NT2/D1 (cell line): ENCODE results near the gene SCMH1.
"Not testable (repeated sequence)": the region's sequence is repeated elsewhere in the genome, so short reads cannot be mapped to it uniquely, and the experiment has no call there.

Source experiments
- DNase-seq: peaks from one replicate; pipeline ENCODE4 v3.0.0-alpha.2; 2011; ENCODE audit warnings: low read depth, low spot score
- H3K27me3 ChIP-seq: 2 replicates; pipeline ENCODE4 v1.6.0; 2011; ENCODE audit warnings: mild to moderate bottlenecking; ENCODE audit not compliant: insufficient read length, insufficient read depth
- H3K36me3 ChIP-seq: 2 replicates; pipeline ENCODE4 v1.6.1; 2011; ENCODE audit warnings: mild to moderate bottlenecking, low read length, mixed read lengths; ENCODE audit not compliant: insufficient read depth, insufficient read length
- H3K4me1 ChIP-seq: 2 replicates; pipeline ENCODE4 v1.5.1; 2011; ENCODE audit not compliant: insufficient read depth, insufficient read length
- H3K4me3 ChIP-seq: 2 replicates; pipeline ENCODE4 v1.5.1; 2011; ENCODE audit warnings: low read depth; ENCODE audit not compliant: insufficient read length
- H3K9ac ChIP-seq: 2 replicates; pipeline ENCODE4 v1.6.0; 2011; ENCODE audit warnings: low read depth; ENCODE audit not compliant: insufficient read length
- H3K9me3 ChIP-seq: 2 replicates; pipeline ENCODE4 v1.5.1; 2011; ENCODE audit warnings: mild to moderate bottlenecking, low read length; ENCODE audit not compliant: insufficient read depth
- SUZ12 ChIP-seq: IDR thresholded peaks from 2 replicates; pipeline ENCODE4 v1.6.1; 2011; ENCODE audit not compliant: insufficient read length, insufficient read depth; ENCODE audit errors: extremely low read depth
- YY1 ChIP-seq: IDR thresholded peaks from 2 replicates; pipeline ENCODE4 v1.6.1; 2011; ENCODE audit not compliant: insufficient read length, insufficient read depth
- ZNF274 ChIP-seq: IDR thresholded peaks from 2 replicates; pipeline ENCODE4 v1.6.1; 2011; ENCODE audit warnings: mild to moderate bottlenecking, low read depth, low read length

Gene SCMH1

GRCh38 chr1:41122851-41123518 is 119.1 kb downstream of the SCMH1 start:
- H3K9ac ChIP-seq = no peak overlapping the region
- peak; percentile 6 for DNase-seq
- H3K27me3 ChIP-seq = no peaks in the 10 kb centered on the region
- no peak overlapping the region for H3K4me3 ChIP-seq
- H3K9me3 ChIP-seq = no peaks in the 10 kb centered on the region
- H3K36me3 ChIP-seq = no peaks in the 10 kb centered on the region
- H3K4me1 ChIP-seq = no peaks in the 10 kb centered on the region
- TF ChIP-seq YY1 = no peak
- no peak for TF ChIP-seq SUZ12
- TF ChIP-seq ZNF274 = no peak

- no peak for DNase-seq
- TF ChIP-seq SUZ12 (no peak), ZNF274 (no peak), YY1 (no peak)
- Histone ChIP-seq H3K9ac (no peak overlapping the region), H3K36me3 (no peaks in the 10 kb centered on the region), H3K4me3 (no peak overlapping the region), H3K4me1 (no peaks in the 10 kb centered on the region), H3K27me3 (no peaks in the 10 kb centered on the region), H3K9me3 (no peaks in the 10 kb centered on the region; the same call in 1 of the 2 replicates)
Measured at GRCh38 chr1:41122148-41122547, 120.0 kb downstream of the SCMH1 start.

- DNase-seq = no peak
- H3K9me3 ChIP-seq = no peaks in the 10 kb centered on the region; the same call in 1 of the 2 replicates
- no peak overlapping the region for H3K9ac ChIP-seq
- peaks cover 2% of the 10 kb centered on the region for H3K36me3 ChIP-seq
- no peak for TF ChIP-seq SUZ12
- TF ChIP-seq YY1 = no peak
- no peak for TF ChIP-seq ZNF274
- no peak overlapping the region for H3K4me3 ChIP-seq
- no peaks in the 10 kb centered on the region for H3K4me1 ChIP-seq
- no peaks in the 10 kb centered on the region for H3K27me3 ChIP-seq
Measured at GRCh38 chr1:41118645-41119044, 123.5 kb downstream of the SCMH1 start.

GRCh38 chr1:41117241-41117640 is 124.9 kb downstream of the SCMH1 start:
- H3K4me1 ChIP-seq, H3K4me3 ChIP-seq, DNase-seq, H3K9me3 ChIP-seq, H3K9ac ChIP-seq, H3K27me3 ChIP-seq: not testable (repeated sequence)
- peaks cover 10% of the 10 kb centered on the region for H3K36me3 ChIP-seq

GRCh38 chr1:41110736-41111135 is 131.4 kb downstream of the SCMH1 start:
- no peaks in the 10 kb centered on the region for H3K4me1 ChIP-seq
- no peak for TF ChIP-seq ZNF274
- no peak for TF ChIP-seq YY1
- TF ChIP-seq SUZ12 = no peak
- no peak for DNase-seq
- H3K36me3 ChIP-seq = peaks cover 8% of the 10 kb centered on the region
- no peak overlapping the region for H3K9ac ChIP-seq
- no peaks in the 10 kb centered on the region for H3K9me3 ChIP-seq
- H3K4me3 ChIP-seq = no peak overlapping the region
- H3K27me3 ChIP-seq = no peaks in the 10 kb centered on the region

- Histone ChIP-seq H3K27me3 (no peaks in the 10 kb centered on the region), H3K36me3 (peaks cover 8% of the 10 kb centered on the region), H3K9ac (no peak overlapping the region), H3K4me1 (no peaks in the 10 kb centered on the region), H3K4me3 (no peak overlapping the region), H3K9me3 (no peaks in the 10 kb centered on the region)
- TF ChIP-seq ZNF274 (no peak), YY1 (no peak), SUZ12 (no peak)
- DNase-seq = no peak
Measured at GRCh38 chr1:41110286-41110685, 131.8 kb downstream of the SCMH1 start.

GRCh38 chr1:41109310-41110197 is 132.6 kb downstream of the SCMH1 start:
- TF ChIP-seq ZNF274 = no peak
- no peak for TF ChIP-seq YY1
- TF ChIP-seq SUZ12 = no peak
- DNase-seq = no peak
- no peak overlapping the region for H3K9ac ChIP-seq
- no peak overlapping the region for H3K4me3 ChIP-seq
- H3K27me3 ChIP-seq = no peaks in the 10 kb centered on the region
- H3K36me3 ChIP-seq = peaks cover 8% of the 10 kb centered on the region
- no peaks in the 10 kb centered on the region for H3K9me3 ChIP-seq
- H3K4me1 ChIP-seq = no peaks in the 10 kb centered on the region
